ENCODE results near the gene CPAMD8.

- TF ChIP-seq, protein P1, sequence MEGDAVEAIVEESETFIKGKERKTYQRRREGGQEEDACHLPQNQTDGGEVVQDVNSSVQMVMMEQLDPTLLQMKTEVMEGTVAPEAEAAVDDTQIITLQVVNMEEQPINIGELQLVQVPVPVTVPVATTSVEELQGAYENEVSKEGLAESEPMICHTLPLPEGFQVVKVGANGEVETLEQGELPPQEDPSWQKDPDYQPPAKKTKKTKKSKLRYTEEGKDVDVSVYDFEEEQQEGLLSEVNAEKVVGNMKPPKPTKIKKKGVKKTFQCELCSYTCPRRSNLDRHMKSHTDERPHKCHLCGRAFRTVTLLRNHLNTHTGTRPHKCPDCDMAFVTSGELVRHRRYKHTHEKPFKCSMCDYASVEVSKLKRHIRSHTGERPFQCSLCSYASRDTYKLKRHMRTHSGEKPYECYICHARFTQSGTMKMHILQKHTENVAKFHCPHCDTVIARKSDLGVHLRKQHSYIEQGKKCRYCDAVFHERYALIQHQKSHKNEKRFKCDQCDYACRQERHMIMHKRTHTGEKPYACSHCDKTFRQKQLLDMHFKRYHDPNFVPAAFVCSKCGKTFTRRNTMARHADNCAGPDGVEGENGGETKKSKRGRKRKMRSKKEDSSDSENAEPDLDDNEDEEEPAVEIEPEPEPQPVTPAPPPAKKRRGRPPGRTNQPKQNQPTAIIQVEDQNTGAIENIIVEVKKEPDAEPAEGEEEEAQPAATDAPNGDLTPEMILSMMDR (IDR thresholded peaks at IDR 0.05) = no peak
- TF ChIP-seq POLR2A (IDR thresholded peaks at IDR 0.05) = no peak
Observed at GRCh38 chr19:16889883-16890460, 136.6 kb downstream of the CPAMD8 start.

All from right lobe of liver (tissue), 4 donors.